Body of pancreas (tissue), 4 donors: ENCODE data around the gene C4BPB. TPM values are rescaled to one million over a fixed set of nuclear protein-coding genes. Genes with fewer than 3 reads are reported as not detected.

Source experiments
- ATAC-seq: fragments of 150-250 bp; one replicate; pipeline ENCODE4 v1.9.1; 2016
- DNase-seq, 4 donors: peaks; one replicate each; pipeline ENCODE4 v3.0.0-alpha.2; 2019
- H3K27ac ChIP-seq, 4 donors: fragments of 200-600 bp; sonication (generic); 1 replicate in 3 of 4; 2 replicates in 1 of 4; pipeline versions ENCODE4 v1.5.1 to v1.6.1; 2016 to 2019; ENCODE audit warnings: mild to moderate bottlenecking in 1 of 4, mixed read lengths in 1 of 4, moderate library complexity in 1 of 4
- H3K27me3 ChIP-seq, 2 donors: fragments of 200-600 bp; sonication (generic); one replicate each; pipeline ENCODE4 v1.6.0; 2016; ENCODE audit warnings: mild to moderate bottlenecking in 1 of 2
- H3K36me3 ChIP-seq, 2 donors: fragments of 200-600 bp; sonication (generic); replicated peaks in 1 of 2; 2 replicates each; pipeline ENCODE4 v1.5.1; 2016; ENCODE audit warnings: low read depth in 2 of 2; ENCODE audit not compliant: insufficient read depth in 1 of 2
- H3K4me1 ChIP-seq: fragments of 200-600 bp; sonication (generic); one replicate; pipeline ENCODE4 v1.6.0; 2016
- H3K4me3 ChIP-seq, 2 donors: fragments of 200-600 bp; sonication (generic); 1 replicate in 1 of 2; 2 replicates in 1 of 2; pipeline ENCODE4 v1.5.1; 2016 to 2019
- H3K9me3 ChIP-seq, 3 donors: fragments of 200-600 bp; sonication (generic); 1 replicate in 2 of 3; 2 replicates in 1 of 3; pipeline ENCODE4 v1.5.1; 2016
- CTCF ChIP-seq, 7 experiments: fragments of 450-650 bp in 4 of 7; fragments of 200-600 bp in 3 of 7; sonication (generic) in 3 of 7; IDR thresholded peaks; one replicate each; pipeline ENCODE4 v1.5.1; 2016 to 2019; ENCODE audit warnings: antibody characterized with exemption in 7 of 7
- POLR2A ChIP-seq, 3 donors: fragments of 450-650 bp; IDR thresholded peaks; one replicate each; pipeline ENCODE4 v1.6.1; 2016; ENCODE audit warnings: antibody characterized with exemption in 3 of 3, mild to moderate bottlenecking in 2 of 3
- WGBS, 2 donors: methylation state at CpG; one replicate each; pipeline ENCODE4 v1.1.5; 2017; 5-methylcytosine and 5-hydroxymethylcytosine counted together
- intact Hi-C: fragments of 100-400 bp; cut with DNase I; formaldehyde crosslinking; loops from one replicate; pipeline ENCODE4 v1.15.1; 2023
- total RNA-seq, 2 donors: library from RNA; depleted of rRNA; stranded (reverse); fragments of >200 nt; gene quantifications; one replicate each; pipeline ENCODE4 v1.1.0, GENCODE V29; 2016

C4BPB gene
- total RNA-seq, 2 donors from 2014 or later, result 11.9 TPM; not detected in 1

- Histone ChIP-seq H3K36me3 (no peaks in the 10 kb centered on the region), H3K27me3 (no peaks in the 10 kb centered on the region), H3K9me3 (no peaks in the 10 kb centered on the region), H3K27ac (no peak overlapping the region), H3K4me1 (peaks cover 24% of the 10 kb centered on the region), H3K4me3 (no peak overlapping the region)
- ATAC-seq (no peak), DNase-seq (no peak)
- intact Hi-C loops, result no loop called here
- no peak for TF ChIP-seq CTCF (IDR thresholded peaks at IDR 0.05)
- no peak for TF ChIP-seq POLR2A (IDR thresholded peaks at IDR 0.05)
- WGBS, 2 donors, result 35 to 47% methylated on average over 3 of the region's 3 CpGs
Observed at GRCh38 chr1:207055386-207056001, 33.2 kb upstream of the C4BPB start.

GRCh38 chr1:207056673-207057072, 32.0 kb upstream of the C4BPB start:
- H3K4me1 ChIP-seq, result peaks cover 17% of the 10 kb centered on the region
- H3K36me3 ChIP-seq, result no peaks in the 10 kb centered on the region
- intact Hi-C loops, result no loop called here
- ATAC-seq, result no peak
- no peaks in the 10 kb centered on the region for H3K27me3 ChIP-seq
- no peaks in the 10 kb centered on the region for H3K9me3 ChIP-seq
- TF ChIP-seq POLR2A (IDR thresholded peaks at IDR 0.05) (peak in 1 of 3 donors; percentile 17), CTCF (IDR thresholded peaks at IDR 0.05) (no peak)
- peak overlapping the region in 3 of 4 donors; percentile 71 to 76 (median 73) for H3K27ac ChIP-seq
- DNase-seq, result peak in 3 of 4 donors; percentile 43 to 47 (median 44)
- H3K4me3 ChIP-seq, result no peak overlapping the region
- 54 to 55% methylated on average over 6 of the region's 6 CpGs for WGBS, 2 donors

GRCh38 chr1:207058252-207058651, 30.4 kb upstream of the C4BPB start:
- peaks cover 7% of the 10 kb centered on the region for H3K4me1 ChIP-seq
- H3K27me3 ChIP-seq, result no peaks in the 10 kb centered on the region
- TF ChIP-seq CTCF (IDR thresholded peaks at IDR 0.05), result no peak
- TF ChIP-seq POLR2A (IDR thresholded peaks at IDR 0.05), result no peak

GRCh38 chr1:207058878-207059867, 29.5 kb upstream of the C4BPB start:
- Histone ChIP-seq H3K4me3 (no peak overlapping the region), H3K36me3 (peaks cover 0 to 6% of the 10 kb centered on the region in 2 donors), H3K27me3 (no peaks in the 10 kb centered on the region), H3K4me1 (peaks cover 2% of the 10 kb centered on the region), H3K27ac (no peak overlapping the region), H3K9me3 (no peaks in the 10 kb centered on the region)
- TF ChIP-seq CTCF (IDR thresholded peaks at IDR 0.05), result no peak
- no peak for TF ChIP-seq POLR2A (IDR thresholded peaks at IDR 0.05)
- intact Hi-C loops, result no loop called here
- 82 to 83% methylated on average over 6 of the region's 6 CpGs for WGBS, 2 donors
- ATAC-seq (peak; percentile 6), DNase-seq (peak in 2 of 4 donors; percentile 9 to 26)

More at GRCh38 chr1:207058252-207058651, 30.4 kb upstream of the C4BPB start:
- 64 to 67% methylated on average over 4 of the region's 4 CpGs for WGBS, 2 donors
- no peak for ATAC-seq
- Histone ChIP-seq H3K4me3 (no peak overlapping the region), H3K36me3 (peaks cover 0 to 6% of the 10 kb centered on the region in 2 donors), H3K27ac (no peak overlapping the region), H3K9me3 (no peaks in the 10 kb centered on the region)
- DNase-seq, result no peak
- intact Hi-C loops, result no loop called here
